Ovary (tissue), 3 donors: ENCODE data around the gene VILL.

Experiments used
- EP300 ChIP-seq: sonication (generic); formaldehyde crosslinking; IDR thresholded peaks from one replicate; pipeline ENCODE4 v1.6.1; 2017; ENCODE audit warnings: antibody characterized with exemption
- POLR2A ChIP-seq: fragments of 450-650 bp; IDR thresholded peaks from one replicate; pipeline ENCODE4 v1.6.1; 2017; ENCODE audit warnings: antibody characterized with exemption, mild to moderate bottlenecking, moderate library complexity
- TF ChIP-seq, protein P1 (sequence below), 3 donors: fragments of 450-650 bp in 2 of 3; fragments of 200-600 bp in 1 of 3; IDR thresholded peaks; one replicate each; pipeline versions ENCODE4 v1.5.1 to v1.8.0; 2016 to 2022; ENCODE audit warnings: antibody characterized with exemption in 3 of 3, mild to moderate bottlenecking in 1 of 3
- donor health status: DM: no; HTN: no; CAD: no.

GRCh38 chr3:37956723-37957538, 33.7 kb upstream of the VILL start:
- TF ChIP-seq POLR2A (no peak), EP300 (no peak)
- TF ChIP-seq, protein P1, sequence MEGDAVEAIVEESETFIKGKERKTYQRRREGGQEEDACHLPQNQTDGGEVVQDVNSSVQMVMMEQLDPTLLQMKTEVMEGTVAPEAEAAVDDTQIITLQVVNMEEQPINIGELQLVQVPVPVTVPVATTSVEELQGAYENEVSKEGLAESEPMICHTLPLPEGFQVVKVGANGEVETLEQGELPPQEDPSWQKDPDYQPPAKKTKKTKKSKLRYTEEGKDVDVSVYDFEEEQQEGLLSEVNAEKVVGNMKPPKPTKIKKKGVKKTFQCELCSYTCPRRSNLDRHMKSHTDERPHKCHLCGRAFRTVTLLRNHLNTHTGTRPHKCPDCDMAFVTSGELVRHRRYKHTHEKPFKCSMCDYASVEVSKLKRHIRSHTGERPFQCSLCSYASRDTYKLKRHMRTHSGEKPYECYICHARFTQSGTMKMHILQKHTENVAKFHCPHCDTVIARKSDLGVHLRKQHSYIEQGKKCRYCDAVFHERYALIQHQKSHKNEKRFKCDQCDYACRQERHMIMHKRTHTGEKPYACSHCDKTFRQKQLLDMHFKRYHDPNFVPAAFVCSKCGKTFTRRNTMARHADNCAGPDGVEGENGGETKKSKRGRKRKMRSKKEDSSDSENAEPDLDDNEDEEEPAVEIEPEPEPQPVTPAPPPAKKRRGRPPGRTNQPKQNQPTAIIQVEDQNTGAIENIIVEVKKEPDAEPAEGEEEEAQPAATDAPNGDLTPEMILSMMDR (IDR thresholded peaks at IDR 0.05) = no peak
